DOHH2 (cell line): Measurements from ENCODE around the gene DGKE.

Experiments used
- H3F3A ChIP-seq: fragments of 200-600 bp; sonication (generic), shearing (Covaris generic); 2 replicates; pipeline ENCODE4 v1.6.0; 2016; ENCODE audit warnings: antibody characterized with exemption, mild to moderate bottlenecking; ENCODE audit not compliant: control insufficient read depth, insufficient read depth
- H3K27ac ChIP-seq: fragments of 200-600 bp; sonication (generic); 2 replicates; pipeline ENCODE4 v1.5.1; 2014; ENCODE audit warnings: low read depth, mild to moderate bottlenecking, low read length, moderate library complexity
- H3K27me3 ChIP-seq: fragments of 200-600 bp; sonication (generic); 2 replicates; pipeline ENCODE4 v1.6.1; 2014; ENCODE audit warnings: mild to moderate bottlenecking, low read length, mixed read lengths; ENCODE audit not compliant: control insufficient read depth
- H3K36me3 ChIP-seq: fragments of 200-600 bp; sonication (generic); 2 replicates; pipeline ENCODE4 v1.6.1; 2014; ENCODE audit warnings: mild to moderate bottlenecking, low read length, moderate library complexity, mixed read lengths; ENCODE audit not compliant: control insufficient read depth
- H3K4me1 ChIP-seq: fragments of 200-600 bp; sonication (generic); 2 replicates; pipeline ENCODE4 v1.6.1; 2014; ENCODE audit warnings: mild to moderate bottlenecking, low read length, mixed read lengths; ENCODE audit not compliant: control insufficient read depth
- H3K4me2 ChIP-seq: fragments of 200-600 bp; sonication (generic); 2 replicates; pipeline ENCODE4 v1.6.0; 2014; ENCODE audit warnings: mild to moderate bottlenecking, low read length, moderate library complexity
- H3K4me3 ChIP-seq: fragments of 200-600 bp; sonication (generic); 2 replicates; pipeline ENCODE4 v1.5.1; 2014; ENCODE audit warnings: mild to moderate bottlenecking, low read length, mixed read lengths
- H3K79me2 ChIP-seq: fragments of 200-600 bp; sonication (generic); 2 replicates; pipeline ENCODE4 v1.6.1; 2014; ENCODE audit warnings: mild to moderate bottlenecking, low read length, mixed read lengths; ENCODE audit not compliant: control insufficient read depth
- H3K9me2 ChIP-seq: fragments of 200-600 bp; sonication (generic); replicated peaks from 2 replicates; pipeline ENCODE4 v1.6.1; 2014; ENCODE audit warnings: mild to moderate bottlenecking, low read length, mixed read lengths; ENCODE audit not compliant: control insufficient read depth
- H3K9me3 ChIP-seq: fragments of 200-600 bp; sonication (generic); 2 replicates; pipeline ENCODE4 v1.6.1; 2014; ENCODE audit warnings: antibody characterized with exemption, low read length, mixed read lengths; ENCODE audit not compliant: control insufficient read depth, insufficient read depth
- H4K20me1 ChIP-seq: fragments of 200-600 bp; sonication (generic); 2 replicates; pipeline ENCODE4 v1.6.0; 2014; ENCODE audit warnings: low read depth, mild to moderate bottlenecking, antibody characterized with exemption, low read length, moderate library complexity; ENCODE audit not compliant: control insufficient read depth, insufficient read depth
- CTCF ChIP-seq: fragments of 200-600 bp; sonication (generic); IDR thresholded peaks from one replicate; pipeline ENCODE4 v1.5.1; 2014; ENCODE audit warnings: antibody characterized with exemption, mild to moderate bottlenecking, low read depth, low read length; ENCODE audit not compliant: poor library complexity, severe bottlenecking
- EZH2phosphoT487 ChIP-seq: fragments of 200-600 bp; sonication (generic); IDR thresholded peaks from 2 replicates; pipeline ENCODE4 v1.6.1; 2017; ENCODE audit warnings: borderline replicate concordance, mild to moderate bottlenecking, antibody characterized with exemption, low read length, moderate library complexity, mixed read lengths

DGKE gene

DNA sequence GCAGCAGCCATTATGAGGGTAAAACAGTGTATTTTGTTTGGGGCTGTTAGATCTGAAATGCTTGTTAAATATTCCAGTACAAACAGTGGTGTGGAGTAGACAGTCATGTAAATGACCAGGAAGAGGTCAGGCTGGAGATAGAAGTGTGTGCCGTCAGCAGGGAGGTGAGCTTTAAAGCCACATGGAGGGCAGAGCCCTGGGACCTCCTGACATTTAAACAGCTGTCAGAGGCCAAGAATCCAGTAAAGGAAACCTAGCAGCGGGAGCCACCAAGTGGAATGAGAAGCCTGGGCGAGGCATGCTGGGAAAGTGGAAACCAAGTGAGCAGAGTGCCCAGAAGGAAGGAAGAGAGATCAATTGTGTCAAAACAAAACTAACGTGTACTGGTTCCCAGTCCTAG is 27.0 kb upstream of the DGKE start:
- Histone ChIP-seq H3K9me2 (no peaks in the 10 kb centered on the region), H3F3A (no peaks in the 10 kb centered on the region), H3K9me3 (no peaks in the 10 kb centered on the region), H3K4me3 (no peak overlapping the region), H3K27ac (no peak overlapping the region), H3K4me1 (no peaks in the 10 kb centered on the region), H3K4me2 (no peak overlapping the region), H4K20me1 (no peaks in the 10 kb centered on the region), H3K36me3 (no peaks in the 10 kb centered on the region), H3K27me3 (no peaks in the 10 kb centered on the region), H3K79me2 (no peaks in the 10 kb centered on the region)
- TF ChIP-seq CTCF: no peak
- no peak for TF ChIP-seq EZH2phosphoT487

DNA sequence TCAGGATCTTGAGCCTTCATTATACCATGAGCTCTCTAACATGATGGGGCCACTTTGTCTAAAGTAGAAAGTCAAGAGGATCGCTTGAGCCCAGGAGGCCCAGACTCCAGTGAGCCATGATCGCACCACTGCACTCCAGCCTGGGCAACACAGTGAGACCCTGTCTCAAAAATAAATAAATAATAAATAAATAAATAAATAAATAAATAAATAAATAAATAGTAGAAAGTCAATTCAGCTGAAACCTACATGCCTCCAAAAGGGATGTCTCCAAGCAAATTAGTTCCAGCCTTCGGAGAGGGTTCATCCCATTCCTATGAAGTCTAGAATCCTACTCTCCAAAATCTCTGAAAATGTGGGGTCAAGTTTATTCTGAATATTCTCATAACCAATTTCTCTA is 26.2 kb upstream of the DGKE start:
- no peaks in the 10 kb centered on the region for H3K9me3 ChIP-seq
- H4K20me1 ChIP-seq: no peaks in the 10 kb centered on the region
- H3K4me2 ChIP-seq: no peak overlapping the region
- TF ChIP-seq CTCF (no peak), EZH2phosphoT487 (no peak)
- no peaks in the 10 kb centered on the region for H3K4me1 ChIP-seq
- no peak overlapping the region for H3K27ac ChIP-seq
- no peaks in the 10 kb centered on the region for H3K36me3 ChIP-seq
- no peaks in the 10 kb centered on the region for H3K27me3 ChIP-seq
- H3K9me2 ChIP-seq: no peaks in the 10 kb centered on the region
- H3K79me2 ChIP-seq: no peaks in the 10 kb centered on the region
- H3K4me3 ChIP-seq: no peak overlapping the region
- no peaks in the 10 kb centered on the region for H3F3A ChIP-seq

DNA sequence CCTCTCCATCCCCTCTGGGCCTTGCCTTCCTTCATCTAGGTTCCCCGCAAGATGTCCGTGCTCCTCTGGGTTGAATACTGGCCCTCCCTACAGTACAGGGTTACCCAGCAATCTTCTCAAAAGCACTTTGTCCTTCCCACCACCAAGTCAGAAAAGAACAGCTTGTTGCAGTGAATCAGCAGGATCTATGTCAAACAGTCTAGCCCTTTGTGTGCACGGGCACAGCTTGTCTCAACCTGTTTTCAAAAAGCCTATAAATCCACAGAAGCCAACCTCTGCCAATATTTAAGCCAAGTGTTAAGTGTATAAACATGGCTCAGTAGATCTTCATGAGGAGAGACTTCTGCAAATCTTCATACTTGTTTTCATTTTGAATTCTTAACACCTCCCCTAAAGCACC is 25.4 kb upstream of the DGKE start:
- Histone ChIP-seq H3K9me3 (no peaks in the 10 kb centered on the region), H3K4me2 (no peak overlapping the region), H3F3A (no peaks in the 10 kb centered on the region), H3K27me3 (no peaks in the 10 kb centered on the region), H3K79me2 (no peaks in the 10 kb centered on the region), H3K4me3 (no peak overlapping the region), H3K27ac (no peak overlapping the region), H3K36me3 (no peaks in the 10 kb centered on the region), H3K4me1 (no peaks in the 10 kb centered on the region), H3K9me2 (no peaks in the 10 kb centered on the region), H4K20me1 (no peaks in the 10 kb centered on the region)
- TF ChIP-seq CTCF (no peak), EZH2phosphoT487 (no peak)
